ENCODE data around the gene MT1B. TPM values are rescaled to one million over a fixed set of nuclear protein-coding genes. Genes with fewer than 3 reads are reported as not detected.
"Not testable (repeated sequence)": the region's sequence is repeated elsewhere in the genome, so short reads cannot be mapped to it uniquely, and the experiment has no call there.

Gene MT1B
- total RNA-seq, 4 donors from 2014 or later: not detected

DNA sequence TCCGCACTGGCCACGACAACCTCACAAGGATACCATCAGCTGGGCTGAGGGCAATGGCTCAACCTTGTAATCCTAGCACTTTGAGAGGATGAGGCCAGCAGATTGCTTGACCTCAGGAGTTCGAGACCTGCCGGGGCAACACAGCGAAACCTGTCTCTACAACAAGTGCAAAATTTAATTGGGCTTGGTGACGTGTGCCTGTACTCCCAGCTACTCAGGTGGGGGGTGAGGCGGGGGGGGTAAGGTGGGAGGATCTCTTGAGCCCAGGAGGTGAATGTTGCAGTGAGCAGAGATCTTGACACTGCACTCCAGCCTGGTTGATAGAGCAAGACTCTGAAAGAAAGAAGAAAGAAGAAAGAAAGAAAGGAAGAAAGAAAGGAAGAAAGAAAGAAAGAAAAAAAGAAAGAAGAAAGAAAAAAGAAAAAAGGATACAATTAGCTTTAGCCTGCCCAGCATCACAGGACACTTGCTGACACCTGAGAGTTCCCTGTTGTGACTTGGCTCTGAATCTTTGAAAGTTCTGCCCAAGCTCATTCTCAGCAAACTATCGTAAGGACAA, 31.3 kb upstream of the MT1B start:
- TF ChIP-seq POLR2A (IDR thresholded peaks at IDR 0.05) (no peak), EP300 (IDR thresholded peaks at IDR 0.05) (no peak)
- TF ChIP-seq, protein P1, sequence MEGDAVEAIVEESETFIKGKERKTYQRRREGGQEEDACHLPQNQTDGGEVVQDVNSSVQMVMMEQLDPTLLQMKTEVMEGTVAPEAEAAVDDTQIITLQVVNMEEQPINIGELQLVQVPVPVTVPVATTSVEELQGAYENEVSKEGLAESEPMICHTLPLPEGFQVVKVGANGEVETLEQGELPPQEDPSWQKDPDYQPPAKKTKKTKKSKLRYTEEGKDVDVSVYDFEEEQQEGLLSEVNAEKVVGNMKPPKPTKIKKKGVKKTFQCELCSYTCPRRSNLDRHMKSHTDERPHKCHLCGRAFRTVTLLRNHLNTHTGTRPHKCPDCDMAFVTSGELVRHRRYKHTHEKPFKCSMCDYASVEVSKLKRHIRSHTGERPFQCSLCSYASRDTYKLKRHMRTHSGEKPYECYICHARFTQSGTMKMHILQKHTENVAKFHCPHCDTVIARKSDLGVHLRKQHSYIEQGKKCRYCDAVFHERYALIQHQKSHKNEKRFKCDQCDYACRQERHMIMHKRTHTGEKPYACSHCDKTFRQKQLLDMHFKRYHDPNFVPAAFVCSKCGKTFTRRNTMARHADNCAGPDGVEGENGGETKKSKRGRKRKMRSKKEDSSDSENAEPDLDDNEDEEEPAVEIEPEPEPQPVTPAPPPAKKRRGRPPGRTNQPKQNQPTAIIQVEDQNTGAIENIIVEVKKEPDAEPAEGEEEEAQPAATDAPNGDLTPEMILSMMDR (IDR thresholded peaks at IDR 0.05): no peak
- H3K27me3 ChIP-seq: no peaks in the 10 kb centered on the region
- WGBS, 2 donors: 85 to 92% methylated on average over 7 of the region's 8 CpGs
- no peaks in the 10 kb centered on the region for H3K9me3 ChIP-seq
- H3K36me3 ChIP-seq: no peaks in the 10 kb centered on the region
- no peak overlapping the region for H3K27ac ChIP-seq
- H3K4me1 ChIP-seq: peaks cover 0 to 25% (median 12%) of the 10 kb centered on the region in 4 donors
- no peak overlapping the region for H3K4me3 ChIP-seq
- no peak for DNase-seq (ENCODE audit: low spot score in 2 of 2)

DNA sequence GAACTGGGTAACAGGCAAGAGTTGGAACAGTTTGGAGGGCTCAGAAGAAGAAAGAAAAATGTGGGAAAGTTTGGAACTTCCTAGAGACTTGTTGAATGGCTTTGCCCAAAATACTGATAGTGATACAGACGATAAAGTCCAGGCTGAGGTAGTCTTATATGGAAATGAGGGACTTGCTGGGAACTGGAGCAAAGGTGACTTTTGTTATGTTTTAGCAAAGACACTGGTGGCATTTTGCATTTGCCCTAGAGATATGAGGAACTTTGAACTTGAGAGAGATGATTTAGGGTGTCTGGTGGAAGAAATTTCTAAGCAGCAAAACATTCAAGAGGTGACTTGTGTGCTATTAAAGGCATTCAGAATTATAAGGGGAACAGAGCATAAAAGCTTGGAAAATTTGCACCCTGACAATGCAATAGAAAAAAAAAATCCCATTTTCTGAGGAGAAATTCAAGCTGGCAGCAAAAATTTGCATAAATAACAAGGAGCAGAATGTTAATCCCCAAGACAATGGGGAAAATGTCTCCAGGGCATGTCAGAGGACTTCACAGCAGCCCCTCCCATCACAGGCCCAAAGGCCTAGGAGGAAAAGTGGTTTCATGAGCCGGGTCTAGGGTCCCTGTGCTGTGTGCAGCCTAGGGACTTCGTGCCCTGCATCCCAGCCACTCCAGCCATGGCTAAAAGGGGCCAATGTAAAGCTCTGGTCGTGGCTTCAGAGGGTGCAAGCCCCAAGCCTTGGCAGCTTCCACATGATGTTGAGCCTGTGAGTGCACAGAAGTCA, 29.8 kb upstream of the MT1B start:
- DNase-seq (ENCODE audit: low spot score in 2 of 2); H3K9me3 ChIP-seq; H3K36me3 ChIP-seq; H3K4me3 ChIP-seq; H3K27me3 ChIP-seq: not testable (repeated sequence)
- 56 to 66% methylated on average over 4 of the region's 4 CpGs for WGBS, 2 donors
- peaks cover 0 to 35% (median 15%) of the 10 kb centered on the region in 4 donors for H3K4me1 ChIP-seq
- peak overlapping the region in 2 of 4 donors; percentile 28 to 29 for H3K27ac ChIP-seq

DNA sequence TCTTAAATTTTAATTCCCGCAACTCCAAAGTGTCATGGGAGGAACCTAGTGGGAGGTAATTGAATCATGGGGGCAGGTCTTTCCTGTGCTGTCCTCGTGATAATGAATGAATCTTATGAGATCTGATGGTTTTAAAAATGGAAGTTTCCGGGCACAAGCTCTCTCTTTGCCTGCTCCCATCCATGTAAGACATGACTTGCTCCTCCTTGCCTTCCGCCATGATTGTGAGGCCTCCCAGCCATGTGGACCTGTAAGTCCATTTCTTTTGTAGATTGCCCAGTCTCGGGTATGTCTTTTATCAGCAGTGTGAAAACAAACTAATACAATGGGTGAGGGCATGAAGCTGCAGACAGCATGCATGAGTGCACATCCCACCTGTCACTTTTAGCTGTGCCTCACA, 28.5 kb upstream of the MT1B start:
- not testable (repeated sequence) for H3K4me3 ChIP-seq; DNase-seq (ENCODE audit: low spot score in 2 of 2); H3K36me3 ChIP-seq; H3K27me3 ChIP-seq; H3K27ac ChIP-seq; H3K9me3 ChIP-seq
- H3K4me1 ChIP-seq: peaks cover 0 to 29% (median 8%) of the 10 kb centered on the region in 4 donors
- WGBS, 2 donors: 92 to 94% methylated on average over 5 of the region's 5 CpGs

DNA sequence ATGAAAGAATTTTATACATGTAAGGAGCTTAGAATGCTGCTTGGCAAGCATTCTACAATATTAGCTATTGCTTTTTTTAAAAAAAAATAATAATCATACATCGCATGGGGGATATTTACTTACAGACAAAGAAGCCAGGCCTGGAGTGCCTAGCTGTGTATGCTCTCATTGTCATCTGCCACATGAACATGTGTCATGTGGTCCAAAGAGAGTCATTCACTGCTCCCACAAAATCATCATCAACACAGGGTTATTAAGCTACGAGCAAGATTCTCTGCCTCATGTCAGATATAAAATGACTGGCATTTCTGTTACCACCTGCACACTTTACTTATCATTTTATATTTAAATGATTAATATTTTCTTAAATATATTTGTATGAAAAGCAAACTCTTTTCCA, 28.0 kb upstream of the MT1B start:
- 83 to 88% methylated on average over 2 of the region's 2 CpGs for WGBS, 2 donors
- TF ChIP-seq, protein P1 (IDR thresholded peaks at IDR 0.05): no peak
- no peak for TF ChIP-seq POLR2A (IDR thresholded peaks at IDR 0.05)
- TF ChIP-seq EP300 (IDR thresholded peaks at IDR 0.05): no peak
- H3K27ac ChIP-seq: no peak overlapping the region
- H3K36me3 ChIP-seq: no peaks in the 10 kb centered on the region
- no peak for DNase-seq (ENCODE audit: low spot score in 2 of 2)
- peaks cover 0 to 30% (median 7%) of the 10 kb centered on the region in 4 donors for H3K4me1 ChIP-seq
- H3K9me3 ChIP-seq: no peaks in the 10 kb centered on the region
- H3K27me3 ChIP-seq: no peaks in the 10 kb centered on the region
- H3K4me3 ChIP-seq: no peak overlapping the region

DNA sequence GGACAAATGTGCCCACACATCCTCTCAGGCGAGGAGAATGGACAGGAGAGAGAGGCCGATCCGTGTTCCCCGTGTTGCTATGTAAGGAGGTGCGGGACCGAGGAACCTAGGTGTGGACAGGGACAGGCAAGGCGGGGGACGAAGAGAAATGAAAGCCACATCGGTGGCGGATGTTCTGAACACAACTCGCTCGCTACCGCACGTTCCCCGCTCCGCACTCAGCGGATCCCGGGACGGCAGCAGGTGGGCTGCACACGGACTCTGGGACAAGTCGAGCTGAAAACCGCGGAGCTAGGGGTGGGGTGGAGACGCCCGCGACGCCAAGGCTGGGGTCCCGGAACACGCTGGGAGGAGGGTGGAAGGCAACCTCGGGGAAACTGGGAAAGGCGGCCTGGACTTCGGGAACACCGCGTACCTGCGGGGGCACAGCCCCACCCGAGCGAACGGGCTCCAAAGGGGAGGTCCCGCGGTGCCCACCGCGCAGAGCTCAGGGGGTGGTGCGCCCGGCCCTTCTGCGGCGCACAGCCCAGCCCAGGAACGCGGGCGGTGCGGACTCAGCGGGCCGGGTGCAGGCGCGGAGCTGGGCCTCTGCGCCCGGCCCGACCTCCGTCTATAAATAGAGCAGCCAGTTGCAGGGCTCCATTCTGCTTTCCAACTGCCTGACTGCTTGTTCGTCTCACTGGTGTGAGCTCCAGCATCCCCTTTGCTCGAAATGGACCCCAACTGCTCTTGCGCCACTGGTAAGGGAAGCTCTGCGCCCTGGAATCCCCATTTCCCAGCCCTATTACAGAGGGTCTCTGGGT, 26.3 kb upstream of the MT1B start, which contains the start of gene MT1E:
Gene MT1E, plus strand, starts transcription at position 642 of the 803 bp plus-strand sequence. Its CDS starts 71 bp downstream, at position 713.
- Histone ChIP-seq H3K9me3 (no peaks in the 10 kb centered on the region), H3K4me3 (peak within 1 kb of the TSS; percentile 48 to 70 (median 66)), H3K27me3 (no peaks in the 10 kb centered on the region), H3K4me1 (peaks cover 0 to 35% (median 7%) of the 10 kb centered on the region in 4 donors), H3K36me3 (no peaks in the 10 kb centered on the region), H3K27ac (peak within 1 kb of the TSS; percentile 72 to 96 (median 90))
- peak; percentile 42 to 43 for DNase-seq (ENCODE audit: low spot score in 2 of 2)
- 2 to 3% methylated on average over 43 to 50 of the region's 62 CpGs for WGBS, 2 donors
- TF ChIP-seq EP300 (IDR thresholded peaks at IDR 0.05) (peak; percentile 64 to 96), POLR2A (IDR thresholded peaks at IDR 0.05) (peak in 1 of 2 donors; percentile 90)
- TF ChIP-seq, protein P1 (IDR thresholded peaks at IDR 0.05): no peak
